Suprapubic skin (tissue), 4 donors: Measurements from ENCODE around the gene FARS2. TPM values are rescaled to one million over a fixed set of nuclear protein-coding genes. Genes with fewer than 3 reads are reported as not detected.

Experiments used
- DNase-seq, 2 donors: peaks; one replicate each; pipeline ENCODE4 v3.0.0-alpha.2; 2019; ENCODE audit warnings: low spot score in 2 of 2
- H3K27ac ChIP-seq: fragments of 200-600 bp; sonication (generic); one replicate; pipeline ENCODE4 v1.5.1; 2019
- H3K27me3 ChIP-seq: fragments of 200-600 bp; sonication (generic); one replicate; pipeline ENCODE4 v1.5.1; 2019
- H3K36me3 ChIP-seq: fragments of 200-600 bp; sonication (generic); one replicate; pipeline ENCODE4 v1.5.1; 2019
- H3K4me1 ChIP-seq: fragments of 200-600 bp; sonication (generic); one replicate; pipeline ENCODE4 v1.5.1; 2019
- H3K4me3 ChIP-seq: fragments of 200-600 bp; sonication (generic); one replicate; pipeline ENCODE4 v1.5.1; 2019; ENCODE audit warnings: mild to moderate bottlenecking
- H3K9me3 ChIP-seq: fragments of 200-600 bp; sonication (generic); one replicate; pipeline ENCODE4 v1.5.1; 2019
- CTCF ChIP-seq, 2 donors: fragments of 200-600 bp in 1 of 2; fragments of 450-650 bp in 1 of 2; sonication (generic) in 1 of 2; IDR thresholded peaks; one replicate each; pipeline ENCODE4 v1.5.1; 2016 to 2019; ENCODE audit warnings: antibody characterized with exemption in 2 of 2, mild to moderate bottlenecking in 1 of 2, moderate library complexity in 1 of 2
- EP300 ChIP-seq: sonication (generic); formaldehyde crosslinking; IDR thresholded peaks from one replicate; pipeline ENCODE4 v1.6.1; 2017; ENCODE audit warnings: antibody characterized with exemption
- POLR2A ChIP-seq, 2 donors: fragments of 450-650 bp; IDR thresholded peaks; one replicate each; pipeline ENCODE4 v1.6.1; 2017; ENCODE audit warnings: antibody characterized with exemption in 2 of 2, mild to moderate bottlenecking in 2 of 2, moderate library complexity in 2 of 2
- POLR2AphosphoS5 ChIP-seq, 3 donors: sonication (generic); formaldehyde crosslinking; IDR thresholded peaks; one replicate each; pipeline ENCODE4 v1.6.1; 2017; ENCODE audit warnings: antibody characterized with exemption in 3 of 3
- WGBS: methylation state at CpG from one replicate; pipeline ENCODE4 v1.1.5; 2018; 5-methylcytosine and 5-hydroxymethylcytosine counted together
- total RNA-seq, 4 donors: library from RNA; depleted of rRNA; stranded (reverse); fragments of >200 nt; gene quantifications; one replicate each; pipeline ENCODE4 v1.1.0, GENCODE V29; 2016

FARS2 gene
- total RNA-seq, 4 donors from 2014 or later = 15.0 to 22.4 (median 20.1) TPM

- Histone ChIP-seq H3K4me1 (peaks cover 6% of the 10 kb centered on the region), H3K4me3 (no peak overlapping the region), H3K27me3 (no peaks in the 10 kb centered on the region), H3K27ac (no peak overlapping the region), H3K9me3 (no peaks in the 10 kb centered on the region), H3K36me3 (no peaks in the 10 kb centered on the region)
- TF ChIP-seq CTCF (IDR thresholded peaks at IDR 0.05) (no peak), POLR2AphosphoS5 (IDR thresholded peaks at IDR 0.05) (no peak), POLR2A (IDR thresholded peaks at IDR 0.05) (no peak), EP300 (no peak)
- no peak for DNase-seq
- 87% methylated on average over 8 of the region's 8 CpGs for WGBS
Measured at GRCh38 chr6:5730585-5731263, 469.4 kb downstream of the FARS2 start.

- H3K36me3 ChIP-seq = no peaks in the 10 kb centered on the region
- no peaks in the 10 kb centered on the region for H3K9me3 ChIP-seq
- H3K27ac ChIP-seq = no peak overlapping the region
- TF ChIP-seq POLR2AphosphoS5 (IDR thresholded peaks at IDR 0.05) = no peak
- TF ChIP-seq CTCF (IDR thresholded peaks at IDR 0.05) = no peak
- no peak for TF ChIP-seq EP300
- WGBS = 97% methylated on average over 7 of the region's 7 CpGs
- no peak for DNase-seq
- peaks cover 6% of the 10 kb centered on the region for H3K4me1 ChIP-seq
- H3K4me3 ChIP-seq = no peak overlapping the region
- H3K27me3 ChIP-seq = no peaks in the 10 kb centered on the region
Measured at GRCh38 chr6:5731435-5731834, 470.1 kb downstream of the FARS2 start.

- Histone ChIP-seq H3K4me1 (peaks cover 6% of the 10 kb centered on the region), H3K27ac (no peak overlapping the region), H3K4me3 (no peak overlapping the region), H3K9me3 (no peaks in the 10 kb centered on the region), H3K36me3 (no peaks in the 10 kb centered on the region), H3K27me3 (no peaks in the 10 kb centered on the region)
- TF ChIP-seq EP300 (no peak), POLR2A (IDR thresholded peaks at IDR 0.05) (no peak), POLR2AphosphoS5 (IDR thresholded peaks at IDR 0.05) (no peak), CTCF (IDR thresholded peaks at IDR 0.05) (no peak)
- WGBS = 77% methylated on average over 6 of the region's 6 CpGs
- no peak for DNase-seq
Measured at GRCh38 chr6:5732496-5732895, 471.2 kb downstream of the FARS2 start.

- DNase-seq = no peak
- no peak overlapping the region for H3K27ac ChIP-seq
- TF ChIP-seq POLR2AphosphoS5 (IDR thresholded peaks at IDR 0.05) (no peak), EP300 (no peak), POLR2A (IDR thresholded peaks at IDR 0.05) (no peak), CTCF (IDR thresholded peaks at IDR 0.05) (no peak)
- no peaks in the 10 kb centered on the region for H3K27me3 ChIP-seq
- no peaks in the 10 kb centered on the region for H3K36me3 ChIP-seq
- H3K4me1 ChIP-seq = no peaks in the 10 kb centered on the region
- H3K4me3 ChIP-seq = no peak overlapping the region
- H3K9me3 ChIP-seq = no peaks in the 10 kb centered on the region
- 80% methylated on average over 5 of the region's 5 CpGs for WGBS
Measured at GRCh38 chr6:5736016-5736738, 474.9 kb downstream of the FARS2 start.

GRCh38 chr6:5737460-5737859 is 476.1 kb downstream of the FARS2 start:
- no peak for DNase-seq
- H3K36me3 ChIP-seq = no peaks in the 10 kb centered on the region
- no peaks in the 10 kb centered on the region for H3K9me3 ChIP-seq
- no peak overlapping the region for H3K4me3 ChIP-seq
- 99% methylated on average over 4 of the region's 4 CpGs for WGBS
- no peaks in the 10 kb centered on the region for H3K4me1 ChIP-seq
- TF ChIP-seq POLR2A (IDR thresholded peaks at IDR 0.05) (no peak), EP300 (no peak), CTCF (IDR thresholded peaks at IDR 0.05) (no peak), POLR2AphosphoS5 (IDR thresholded peaks at IDR 0.05) (no peak)
- no peak overlapping the region for H3K27ac ChIP-seq
- no peaks in the 10 kb centered on the region for H3K27me3 ChIP-seq
